Hematopoietic multipotent progenitor cell treated with erythropoietin and hydrocortisone succinate and interleukin-3 and kit ligand, for 8 days (in vitro differentiated cells): ENCODE results near the gene C5orf63.
"Not testable (repeated sequence)": the region's sequence is repeated elsewhere in the genome, so short reads cannot be mapped to it uniquely, and the experiment has no call there.

Source experiments
- DNase-seq: peaks from one replicate; pipeline ENCODE4 v3.0.0-alpha.2; 2015

Gene C5orf63

GRCh38 chr5:127005282-127005681 is 68.0 kb downstream of the C5orf63 start:
- DNase-seq = not testable (repeated sequence)

- DNase-seq = no peak
Measured at GRCh38 chr5:127004721-127005120, 68.6 kb downstream of the C5orf63 start.

- no peak for DNase-seq
Measured at GRCh38 chr5:127003798-127004495, 69.4 kb downstream of the C5orf63 start.

- DNase-seq = no peak
Measured at GRCh38 chr5:127002390-127002789, 70.9 kb downstream of the C5orf63 start.

GRCh38 chr5:127001621-127002296 is 71.5 kb downstream of the C5orf63 start:
- no peak for DNase-seq
